Neural cell (in vitro differentiated cells): ENCODE measurements around the gene MAP4K3.

Source experiments
- EP300 ChIP-seq: fragments of 450-650 bp; conservative IDR thresholded peaks from 2 replicates; pipeline ENCODE4 v1.6.1; 2014; ENCODE audit warnings: antibody characterized with exemption, mild to moderate bottlenecking, moderate library complexity; ENCODE audit not compliant: poor library complexity, severe bottlenecking
- EZH2 ChIP-seq: fragments of 200-600, 300-800 bp; shearing (Covaris generic), sonication (generic); IDR thresholded peaks from 2 replicates; pipeline ENCODE4 v1.6.1; 2014; ENCODE audit warnings: antibody characterized with exemption, low read length, borderline replicate concordance, mild to moderate bottlenecking; ENCODE audit not compliant: insufficient read depth, poor library complexity, severe bottlenecking
- POLR2AphosphoS5 ChIP-seq: IDR thresholded peaks from 2 replicates; pipeline ENCODE4 v1.6.1; 2012
- RAD21 ChIP-seq: fragments of 450-650 bp; conservative IDR thresholded peaks from 2 replicates; pipeline ENCODE4 v1.6.1; 2014; ENCODE audit warnings: antibody characterized with exemption, mild to moderate bottlenecking, moderate library complexity
- TAF1 ChIP-seq: IDR thresholded peaks from 2 replicates; pipeline ENCODE4 v1.6.1; 2012; ENCODE audit warnings: low read depth
- TF ChIP-seq, protein P1 (sequence below): fragments of 450-650 bp; IDR thresholded peaks from 2 replicates; pipeline ENCODE4 v1.5.1; 2014; ENCODE audit warnings: antibody characterized with exemption, mild to moderate bottlenecking, moderate library complexity; ENCODE audit not compliant: poor library complexity, severe bottlenecking
- TF ChIP-seq, protein P2 (sequence below): IDR thresholded peaks from 2 replicates; pipeline ENCODE4 v1.6.1; 2012; ENCODE audit warnings: borderline replicate concordance

DNA sequence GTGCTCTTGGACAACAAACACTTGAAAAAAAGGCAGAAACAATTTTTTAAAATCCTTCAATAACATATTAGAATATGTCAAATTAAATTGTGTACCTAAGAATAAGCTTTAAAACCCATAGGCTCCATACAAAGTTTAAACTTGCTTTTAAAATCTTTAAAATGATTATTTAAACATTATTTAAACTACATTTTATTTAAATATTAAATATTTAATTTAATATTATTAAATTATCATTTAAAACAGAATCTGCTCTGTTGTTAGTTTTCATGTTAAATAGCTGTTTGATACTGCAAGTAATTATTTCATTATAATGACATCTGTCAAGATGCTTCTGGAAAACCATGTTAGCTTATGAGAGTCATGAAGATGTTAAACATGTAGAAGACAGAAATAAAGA lies 75.6 kb downstream of the MAP4K3 start:
- TF ChIP-seq EP300 = no peak
- TF ChIP-seq POLR2AphosphoS5 = no peak
- TF ChIP-seq RAD21 = no peak
- TF ChIP-seq, protein P1, sequence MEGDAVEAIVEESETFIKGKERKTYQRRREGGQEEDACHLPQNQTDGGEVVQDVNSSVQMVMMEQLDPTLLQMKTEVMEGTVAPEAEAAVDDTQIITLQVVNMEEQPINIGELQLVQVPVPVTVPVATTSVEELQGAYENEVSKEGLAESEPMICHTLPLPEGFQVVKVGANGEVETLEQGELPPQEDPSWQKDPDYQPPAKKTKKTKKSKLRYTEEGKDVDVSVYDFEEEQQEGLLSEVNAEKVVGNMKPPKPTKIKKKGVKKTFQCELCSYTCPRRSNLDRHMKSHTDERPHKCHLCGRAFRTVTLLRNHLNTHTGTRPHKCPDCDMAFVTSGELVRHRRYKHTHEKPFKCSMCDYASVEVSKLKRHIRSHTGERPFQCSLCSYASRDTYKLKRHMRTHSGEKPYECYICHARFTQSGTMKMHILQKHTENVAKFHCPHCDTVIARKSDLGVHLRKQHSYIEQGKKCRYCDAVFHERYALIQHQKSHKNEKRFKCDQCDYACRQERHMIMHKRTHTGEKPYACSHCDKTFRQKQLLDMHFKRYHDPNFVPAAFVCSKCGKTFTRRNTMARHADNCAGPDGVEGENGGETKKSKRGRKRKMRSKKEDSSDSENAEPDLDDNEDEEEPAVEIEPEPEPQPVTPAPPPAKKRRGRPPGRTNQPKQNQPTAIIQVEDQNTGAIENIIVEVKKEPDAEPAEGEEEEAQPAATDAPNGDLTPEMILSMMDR = no peak
- no peak for TF ChIP-seq TAF1
- no peak for TF ChIP-seq EZH2
- TF ChIP-seq, protein P2, sequence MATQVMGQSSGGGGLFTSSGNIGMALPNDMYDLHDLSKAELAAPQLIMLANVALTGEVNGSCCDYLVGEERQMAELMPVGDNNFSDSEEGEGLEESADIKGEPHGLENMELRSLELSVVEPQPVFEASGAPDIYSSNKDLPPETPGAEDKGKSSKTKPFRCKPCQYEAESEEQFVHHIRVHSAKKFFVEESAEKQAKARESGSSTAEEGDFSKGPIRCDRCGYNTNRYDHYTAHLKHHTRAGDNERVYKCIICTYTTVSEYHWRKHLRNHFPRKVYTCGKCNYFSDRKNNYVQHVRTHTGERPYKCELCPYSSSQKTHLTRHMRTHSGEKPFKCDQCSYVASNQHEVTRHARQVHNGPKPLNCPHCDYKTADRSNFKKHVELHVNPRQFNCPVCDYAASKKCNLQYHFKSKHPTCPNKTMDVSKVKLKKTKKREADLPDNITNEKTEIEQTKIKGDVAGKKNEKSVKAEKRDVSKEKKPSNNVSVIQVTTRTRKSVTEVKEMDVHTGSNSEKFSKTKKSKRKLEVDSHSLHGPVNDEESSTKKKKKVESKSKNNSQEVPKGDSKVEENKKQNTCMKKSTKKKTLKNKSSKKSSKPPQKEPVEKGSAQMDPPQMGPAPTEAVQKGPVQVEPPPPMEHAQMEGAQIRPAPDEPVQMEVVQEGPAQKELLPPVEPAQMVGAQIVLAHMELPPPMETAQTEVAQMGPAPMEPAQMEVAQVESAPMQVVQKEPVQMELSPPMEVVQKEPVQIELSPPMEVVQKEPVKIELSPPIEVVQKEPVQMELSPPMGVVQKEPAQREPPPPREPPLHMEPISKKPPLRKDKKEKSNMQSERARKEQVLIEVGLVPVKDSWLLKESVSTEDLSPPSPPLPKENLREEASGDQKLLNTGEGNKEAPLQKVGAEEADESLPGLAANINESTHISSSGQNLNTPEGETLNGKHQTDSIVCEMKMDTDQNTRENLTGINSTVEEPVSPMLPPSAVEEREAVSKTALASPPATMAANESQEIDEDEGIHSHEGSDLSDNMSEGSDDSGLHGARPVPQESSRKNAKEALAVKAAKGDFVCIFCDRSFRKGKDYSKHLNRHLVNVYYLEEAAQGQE = no peak
